H9 (cell line): ENCODE data around the gene GFRA1. TPM values are rescaled to one million over a fixed set of nuclear protein-coding genes. Genes with fewer than 3 reads are reported as not detected.

Source experiments
- DNase-seq: peaks from one replicate; pipeline ENCODE4 v3.0.0-alpha.2; 2017
- H2AFZ ChIP-seq: one replicate; pipeline ENCODE4 v1.6.1; 2013; ENCODE audit warnings: mild to moderate bottlenecking, low read length, control low read depth, moderate library complexity
- H2AK5ac ChIP-seq: 2 replicates; pipeline ENCODE4 v1.6.1; 2013; ENCODE audit warnings: low read length, control low read depth, mixed read lengths; ENCODE audit not compliant: insufficient read length
- H2BK120ac ChIP-seq: one replicate; pipeline ENCODE4 v1.6.1; 2013; ENCODE audit warnings: low read depth, mild to moderate bottlenecking, low read length, control low read depth, inconsistent platforms; ENCODE audit not compliant: poor library complexity, severe bottlenecking
- H2BK12ac ChIP-seq: 2 replicates; pipeline ENCODE4 v1.6.1; 2013; ENCODE audit warnings: low read length, control low read depth, mixed read lengths, low read depth; ENCODE audit not compliant: insufficient read length
- H2BK15ac ChIP-seq: 2 replicates; pipeline ENCODE4 v1.6.1; 2013; ENCODE audit warnings: low read depth, low read length, control low read depth
- H2BK20ac ChIP-seq: one replicate; pipeline ENCODE4 v1.6.1; 2013; ENCODE audit warnings: low read depth, mild to moderate bottlenecking, low read length, control low read depth, inconsistent platforms; ENCODE audit not compliant: poor library complexity, severe bottlenecking
- H2BK5ac ChIP-seq: 2 replicates; pipeline ENCODE4 v1.6.1; 2013; ENCODE audit warnings: low read length, control low read depth, mixed read lengths; ENCODE audit not compliant: insufficient read length
- H3K14ac ChIP-seq: 2 replicates; pipeline ENCODE4 v1.6.1; 2013; ENCODE audit warnings: low read length, control low read depth; ENCODE audit not compliant: insufficient read depth
- H3K18ac ChIP-seq: 2 replicates; pipeline ENCODE4 v1.6.1; 2013; ENCODE audit warnings: low read depth, mild to moderate bottlenecking, mixed read lengths, low read length, control low read depth; ENCODE audit not compliant: insufficient read length
- H3K23ac ChIP-seq: 2 replicates; pipeline ENCODE4 v1.6.1; 2013; ENCODE audit warnings: low read length, control low read depth, mixed read lengths, low read depth; ENCODE audit not compliant: insufficient read length
- H3K23me2 ChIP-seq: 2 replicates; pipeline ENCODE4 v1.6.1; 2013; ENCODE audit warnings: low read depth, mild to moderate bottlenecking, mixed read lengths, low read length, control low read depth; ENCODE audit not compliant: insufficient read length, poor library complexity, severe bottlenecking
- H3K27ac ChIP-seq: 2 replicates; pipeline ENCODE4 v1.5.1; 2013; ENCODE audit warnings: low read length, control low read depth, mixed read lengths, low read depth; ENCODE audit not compliant: insufficient read length
- H3K27me3 ChIP-seq: 2 replicates; pipeline ENCODE4 v1.6.1; 2013; ENCODE audit warnings: low read length, control low read depth, inconsistent platforms; ENCODE audit not compliant: insufficient read depth
- H3K4ac ChIP-seq: 2 replicates; pipeline ENCODE4 v1.6.1; 2013; ENCODE audit warnings: low read depth, mild to moderate bottlenecking, control low read depth, inconsistent platforms, low read length, moderate library complexity
- H3K4me1 ChIP-seq: 2 replicates; pipeline ENCODE4 v1.6.1; 2013; ENCODE audit warnings: low read length, control low read depth, inconsistent platforms; ENCODE audit not compliant: insufficient read depth
- H3K4me2 ChIP-seq: 2 replicates; pipeline ENCODE4 v1.6.1; 2013; ENCODE audit warnings: low read length, control low read depth, mixed read lengths; ENCODE audit not compliant: insufficient read length, insufficient read depth
- H3K56ac ChIP-seq: 2 replicates; pipeline ENCODE4 v1.6.1; 2013; ENCODE audit warnings: low read depth, mild to moderate bottlenecking, mixed read lengths, low read length, control low read depth; ENCODE audit not compliant: insufficient read length
- H3K79me1 ChIP-seq: 2 replicates; pipeline ENCODE4 v1.6.1; 2013; ENCODE audit warnings: low read depth, mild to moderate bottlenecking, moderate library complexity, low read length, control low read depth, inconsistent platforms; ENCODE audit not compliant: insufficient read depth, poor library complexity, severe bottlenecking
- H3K79me2 ChIP-seq: 2 replicates; pipeline ENCODE4 v1.6.1; 2013; ENCODE audit warnings: low read length, control low read depth, inconsistent platforms; ENCODE audit not compliant: insufficient read depth
- H3K9ac ChIP-seq: 2 replicates; pipeline ENCODE4 v1.6.1; 2013; ENCODE audit warnings: low read length, control low read depth, mixed read lengths; ENCODE audit not compliant: insufficient read length; ENCODE audit errors: extremely low read depth
- H3K9me3 ChIP-seq: one replicate; pipeline ENCODE4 v1.6.1; 2013; ENCODE audit warnings: low read depth, low read length, inconsistent platforms; ENCODE audit not compliant: control insufficient read depth
- H3T11ph ChIP-seq: one replicate; pipeline ENCODE4 v1.6.1; 2013; ENCODE audit warnings: mild to moderate bottlenecking, low read length, control low read depth, inconsistent platforms
- H4K20me1 ChIP-seq: one replicate; pipeline ENCODE4 v1.6.1; 2013; ENCODE audit not compliant: control insufficient read depth, insufficient read length, insufficient read depth
- H4K5ac ChIP-seq: 2 replicates; pipeline ENCODE4 v1.6.1; 2013; ENCODE audit warnings: low read depth, mild to moderate bottlenecking, mixed read lengths, low read length, control low read depth; ENCODE audit not compliant: insufficient read length
- H4K8ac ChIP-seq: replicated peaks from 2 replicates; pipeline ENCODE4 v1.6.1; 2013; ENCODE audit warnings: low read length, control low read depth, mixed read lengths, low read depth; ENCODE audit not compliant: insufficient read length
- H4K91ac ChIP-seq: 2 replicates; pipeline ENCODE4 v1.6.1; 2013; ENCODE audit warnings: low read depth, mild to moderate bottlenecking, moderate library complexity, mixed read lengths, low read length, control low read depth; ENCODE audit not compliant: insufficient read length
- H3K27ac Mint-ChIP-seq, 3 experiments: 2 replicates in 2 of 3; 3 replicates in 1 of 3; pipeline ENCODE4 v1.8.0; 2020 to 2021; ENCODE audit warnings: mixed read lengths in 3 of 3, mild to moderate bottlenecking in 1 of 3, moderate library complexity in 1 of 3
- H3K27me3 Mint-ChIP-seq: 2 replicates; pipeline ENCODE4 v1.8.0; 2021; ENCODE audit warnings: low read depth, mild to moderate bottlenecking, moderate library complexity, mixed read lengths
- H3K36me3 Mint-ChIP-seq, 3 experiments: 2 replicates in 2 of 3; 3 replicates in 1 of 3; pipeline ENCODE4 v1.8.0; 2020 to 2021; ENCODE audit warnings: low read depth in 3 of 3, mixed read lengths in 3 of 3; ENCODE audit not compliant: insufficient read depth in 1 of 3
- H3K4me1 Mint-ChIP-seq, 2 experiments: 2 replicates each; pipeline ENCODE4 v1.8.0; 2020; ENCODE audit warnings: mixed read lengths in 2 of 2
- H3K4me3 Mint-ChIP-seq, 2 experiments: 2 replicates in 1 of 2; 3 replicates in 1 of 2; pipeline ENCODE4 v1.8.0; 2020 to 2021; ENCODE audit warnings: mild to moderate bottlenecking in 2 of 2, mixed read lengths in 2 of 2, moderate library complexity in 1 of 2
- H3K9me3 Mint-ChIP-seq, 2 experiments: 2 replicates in 1 of 2; 3 replicates in 1 of 2; pipeline ENCODE4 v1.8.0; 2020; ENCODE audit warnings: mild to moderate bottlenecking in 2 of 2, mixed read lengths in 2 of 2, moderate library complexity in 1 of 2
- WGBS: extraction: QIAGEN DNeasy Blood & Tissue Kit; methylation state at CpG from one replicate; pipeline ENCODE4 v1.1.7; 2013; ENCODE audit warnings: missing lambda C conversion rate, low lambda C conversion rate, mixed read lengths; ENCODE audit not compliant: insufficient read length; ENCODE audit errors: extremely low coverage; 5-methylcytosine and 5-hydroxymethylcytosine counted together
- total RNA-seq: library from RNA; stranded (reverse); gene quantifications from 2 replicates; pipeline ENCODE4 v1.2.1, GENCODE V29; 2021
- TF ChIP-seq, protein P1 (sequence below): fragments of 200-600 bp; sonication (generic); conservative IDR thresholded peaks from 3 replicates; pipeline ENCODE4 v1.8.0; 2021; ENCODE audit warnings: antibody characterized with exemption, mild to moderate bottlenecking

GFRA1 gene
- total RNA-seq, 1 experiment from 2014 or later, result 0.24 TPM

DNA sequence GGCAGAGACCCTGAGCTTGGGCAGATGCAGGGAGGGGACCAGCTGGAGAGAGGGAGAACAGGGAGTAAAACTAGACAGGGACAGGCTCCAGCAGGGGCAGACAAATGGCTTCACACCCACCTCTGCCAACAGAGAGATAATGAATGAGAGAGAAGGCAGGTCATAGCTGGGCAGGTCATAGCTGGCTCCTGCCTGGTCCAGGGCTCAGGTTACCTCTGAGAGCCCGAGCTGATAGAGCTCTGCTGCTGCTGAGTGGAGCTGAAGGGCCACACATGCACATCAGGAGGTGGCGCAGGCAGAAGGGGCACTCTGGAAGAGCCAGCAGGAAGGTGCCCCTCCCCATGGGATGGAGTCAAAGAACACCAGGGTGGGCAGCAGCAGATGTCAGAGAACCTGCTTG is 154.2 kb downstream of the GFRA1 start:
- Histone ChIP-seq H3K14ac (no peak overlapping the region), H3K23me2 (no peaks in the 10 kb centered on the region), H3K4ac (no peak overlapping the region), H3K23ac (no peak overlapping the region), H2BK20ac (no peak overlapping the region), H4K20me1 (no peaks in the 10 kb centered on the region), H2AK5ac (no peak overlapping the region), H3K56ac (no peak overlapping the region), H3K27me3 (no peaks in the 10 kb centered on the region), H3K9me3 (no peaks in the 10 kb centered on the region), H4K5ac (no peak overlapping the region), H3K18ac (no peak overlapping the region), H3K4me2 (no peak overlapping the region), H2AFZ (no peak overlapping the region), H4K91ac (no peak overlapping the region), H2BK5ac (no peak overlapping the region), H2BK120ac (no peak overlapping the region), H3K9ac (no peak overlapping the region), H3K79me2 (no peaks in the 10 kb centered on the region), H3K27ac (no peak overlapping the region), H2BK12ac (no peak overlapping the region), H3T11ph (no peak overlapping the region), H3K79me1 (no peaks in the 10 kb centered on the region), H2BK15ac (no peak overlapping the region), H3K4me1 (no peaks in the 10 kb centered on the region), H4K8ac (no peak overlapping the region)
- Mint-ChIP-seq H3K9me3 (no peaks in the 10 kb centered on the region; a peak in 2 of 5 replicates), H3K27ac (no peak overlapping the region), H3K36me3 (no peaks in the 10 kb centered on the region; a peak in 1 of 7 replicates), H3K4me3 (no peak overlapping the region), H3K4me1 (peaks cover 19 to 22% of the 10 kb centered on the region in 2 experiments), H3K27me3 (peaks cover 60% of the 10 kb centered on the region)
- no peak for DNase-seq
- WGBS, result no CpG with 5 or more reads among the region's 2 CpGs
- TF ChIP-seq, protein P1, sequence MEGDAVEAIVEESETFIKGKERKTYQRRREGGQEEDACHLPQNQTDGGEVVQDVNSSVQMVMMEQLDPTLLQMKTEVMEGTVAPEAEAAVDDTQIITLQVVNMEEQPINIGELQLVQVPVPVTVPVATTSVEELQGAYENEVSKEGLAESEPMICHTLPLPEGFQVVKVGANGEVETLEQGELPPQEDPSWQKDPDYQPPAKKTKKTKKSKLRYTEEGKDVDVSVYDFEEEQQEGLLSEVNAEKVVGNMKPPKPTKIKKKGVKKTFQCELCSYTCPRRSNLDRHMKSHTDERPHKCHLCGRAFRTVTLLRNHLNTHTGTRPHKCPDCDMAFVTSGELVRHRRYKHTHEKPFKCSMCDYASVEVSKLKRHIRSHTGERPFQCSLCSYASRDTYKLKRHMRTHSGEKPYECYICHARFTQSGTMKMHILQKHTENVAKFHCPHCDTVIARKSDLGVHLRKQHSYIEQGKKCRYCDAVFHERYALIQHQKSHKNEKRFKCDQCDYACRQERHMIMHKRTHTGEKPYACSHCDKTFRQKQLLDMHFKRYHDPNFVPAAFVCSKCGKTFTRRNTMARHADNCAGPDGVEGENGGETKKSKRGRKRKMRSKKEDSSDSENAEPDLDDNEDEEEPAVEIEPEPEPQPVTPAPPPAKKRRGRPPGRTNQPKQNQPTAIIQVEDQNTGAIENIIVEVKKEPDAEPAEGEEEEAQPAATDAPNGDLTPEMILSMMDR, result no peak
